PC-9 (cell line): ENCODE data around the gene SLC22A15. TPM values are rescaled to one million over a fixed set of nuclear protein-coding genes. Genes with fewer than 3 reads are reported as not detected.

Source experiments
- BruUV-seq: library from RNA; stranded (reverse); fragments of 400-500 nt; replicated peaks from 2 replicates; lab custom pipeline; 2021; lab: Mats Ljungman, UMichigan
- CTCF ChIA-PET: fragments of 300-600 bp; sonication (Branson Sonifier 250); formaldehyde crosslinking; loops from one replicate; lab custom pipeline; 2022; ENCODE audit warnings: antibody characterized with exemption; lab: Charles Lee
- POLR2A ChIA-PET: fragments of 300-600 bp; sonication (Branson Sonifier 250); formaldehyde crosslinking; loops from one replicate; lab custom pipeline; 2022; ENCODE audit warnings: antibody characterized with exemption; ENCODE audit not compliant: unreplicated experiment; lab: Charles Lee
- DNase-seq, 2 experiments: peaks; one replicate each; pipeline versions ENCODE4 v3.0.0 to v3.0.0-alpha.2; 2015 to 2022; ENCODE audit warnings: mixed read lengths in 1 of 2
- H2AFZ ChIP-seq: fragments of 200-600 bp; sonication (generic); 2 replicates; pipeline ENCODE4 v1.8.1; 2017; ENCODE audit warnings: antibody characterized with exemption
- H3F3A ChIP-seq: fragments of 200-600 bp; sonication (generic); 2 replicates; pipeline ENCODE4 v1.8.1; 2017; ENCODE audit warnings: antibody characterized with exemption, mild to moderate bottlenecking, low read depth; ENCODE audit not compliant: insufficient read depth
- H3K27ac ChIP-seq: fragments of 200-600 bp; sonication (generic); 2 replicates; pipeline ENCODE4 v1.6.1; 2016; ENCODE audit warnings: mixed run types
- H3K27me3 ChIP-seq: fragments of 200-600 bp; sonication (generic); 2 replicates; pipeline ENCODE4 v1.6.1; 2016; ENCODE audit warnings: low read depth, mixed run types; ENCODE audit not compliant: insufficient read depth
- H3K36me3 ChIP-seq: fragments of 200-600 bp; sonication (generic); 2 replicates; pipeline ENCODE4 v1.6.1; 2016; ENCODE audit warnings: low read depth, mixed run types
- H3K4me1 ChIP-seq: fragments of 200-600 bp; sonication (generic); replicated peaks from 2 replicates; pipeline ENCODE4 v1.6.1; 2016; ENCODE audit warnings: mixed run types; ENCODE audit not compliant: insufficient read depth
- H3K4me2 ChIP-seq: fragments of 200-600 bp; sonication (generic); 2 replicates; pipeline ENCODE4 v1.6.1; 2017; ENCODE audit warnings: mixed run types
- H3K4me3 ChIP-seq: fragments of 200-600 bp; sonication (generic); 2 replicates; pipeline ENCODE4 v1.6.1; 2016; ENCODE audit warnings: mixed run types
- H3K79me2 ChIP-seq: fragments of 200-600 bp; sonication (generic); 2 replicates; pipeline ENCODE4 v1.6.1; 2017; ENCODE audit warnings: low read depth, mixed run types
- H3K9me2 ChIP-seq: fragments of 200-600 bp; sonication (generic); 2 replicates; pipeline ENCODE4 v1.8.1; 2017; ENCODE audit warnings: mild to moderate bottlenecking; ENCODE audit not compliant: insufficient read depth
- H3K9me3 ChIP-seq: fragments of 200-600 bp; sonication (generic); 2 replicates; pipeline ENCODE4 v1.8.1; 2016; ENCODE audit warnings: low read depth; ENCODE audit not compliant: insufficient read depth
- H4K20me1 ChIP-seq: fragments of 200-600 bp; sonication (generic); 2 replicates; pipeline ENCODE4 v1.8.1; 2017; ENCODE audit not compliant: insufficient read depth
- EZH2 ChIP-seq: fragments of 200-600 bp; sonication (generic); IDR thresholded peaks from 2 replicates; pipeline ENCODE4 v1.8.0; 2017; ENCODE audit warnings: antibody characterized with exemption, low read depth
- intact Hi-C: fragments of 100-400 bp; cut with micrococcal nuclease; formaldehyde crosslinking; loops from one replicate; pipeline ENCODE4 v1.10.0; 2022; ENCODE audit not compliant: unreplicated experiment
- total RNA-seq: library from RNA; stranded (reverse); gene quantifications from 2 replicates; pipeline ENCODE4 v1.2.3, GENCODE V29; 2021
- TF ChIP-seq, protein P1 (sequence below): fragments of 200-600 bp; sonication (generic); conservative IDR thresholded peaks from 2 replicates; pipeline ENCODE4 v1.6.1; 2017; ENCODE audit warnings: mixed run types, antibody characterized with exemption, mild to moderate bottlenecking, moderate library complexity

The SLC22A15 gene
- total RNA-seq, 1 experiment from 2014 or later = 1.8 TPM

DNA sequence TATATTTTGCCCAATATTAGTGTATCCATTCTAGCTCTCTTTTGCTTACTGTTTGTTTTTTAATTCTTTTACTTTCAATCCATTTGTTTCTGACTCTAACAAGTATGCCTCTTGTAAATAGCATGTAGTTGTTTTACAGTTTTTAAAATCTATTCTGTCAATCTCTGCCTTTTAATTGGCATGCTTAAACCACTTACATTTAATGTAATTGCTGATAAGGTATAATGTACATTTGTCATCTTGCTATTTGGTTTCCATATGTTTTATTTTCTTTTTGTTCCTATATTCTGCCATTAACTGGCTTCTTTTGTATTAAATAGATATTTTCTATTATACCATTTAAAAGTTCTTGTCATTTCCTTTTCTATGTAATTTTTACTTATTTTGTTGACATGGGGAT, 118.7 kb downstream of the SLC22A15 start:
- Histone ChIP-seq H3K4me3 (no peak overlapping the region), H3K27me3 (no peaks in the 10 kb centered on the region), H3K36me3 (no peaks in the 10 kb centered on the region), H3F3A (peaks cover 15% of the 10 kb centered on the region), H3K4me2 (no peak overlapping the region), H3K27ac (no peak overlapping the region), H2AFZ (no peak overlapping the region), H3K4me1 (peaks cover 28% of the 10 kb centered on the region), H3K9me3 (peaks cover 9% of the 10 kb centered on the region), H4K20me1 (no peaks in the 10 kb centered on the region), H3K9me2 (no peaks in the 10 kb centered on the region), H3K79me2 (no peaks in the 10 kb centered on the region)
- POLR2A ChIA-PET = no interaction called here
- DNase-seq = no peak
- intact Hi-C loops = no loop called here
- BruUV-seq = no TSS peak
- no peak for TF ChIP-seq EZH2
- TF ChIP-seq, protein P1, sequence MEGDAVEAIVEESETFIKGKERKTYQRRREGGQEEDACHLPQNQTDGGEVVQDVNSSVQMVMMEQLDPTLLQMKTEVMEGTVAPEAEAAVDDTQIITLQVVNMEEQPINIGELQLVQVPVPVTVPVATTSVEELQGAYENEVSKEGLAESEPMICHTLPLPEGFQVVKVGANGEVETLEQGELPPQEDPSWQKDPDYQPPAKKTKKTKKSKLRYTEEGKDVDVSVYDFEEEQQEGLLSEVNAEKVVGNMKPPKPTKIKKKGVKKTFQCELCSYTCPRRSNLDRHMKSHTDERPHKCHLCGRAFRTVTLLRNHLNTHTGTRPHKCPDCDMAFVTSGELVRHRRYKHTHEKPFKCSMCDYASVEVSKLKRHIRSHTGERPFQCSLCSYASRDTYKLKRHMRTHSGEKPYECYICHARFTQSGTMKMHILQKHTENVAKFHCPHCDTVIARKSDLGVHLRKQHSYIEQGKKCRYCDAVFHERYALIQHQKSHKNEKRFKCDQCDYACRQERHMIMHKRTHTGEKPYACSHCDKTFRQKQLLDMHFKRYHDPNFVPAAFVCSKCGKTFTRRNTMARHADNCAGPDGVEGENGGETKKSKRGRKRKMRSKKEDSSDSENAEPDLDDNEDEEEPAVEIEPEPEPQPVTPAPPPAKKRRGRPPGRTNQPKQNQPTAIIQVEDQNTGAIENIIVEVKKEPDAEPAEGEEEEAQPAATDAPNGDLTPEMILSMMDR = no peak
- CTCF ChIA-PET = no interaction called here

DNA sequence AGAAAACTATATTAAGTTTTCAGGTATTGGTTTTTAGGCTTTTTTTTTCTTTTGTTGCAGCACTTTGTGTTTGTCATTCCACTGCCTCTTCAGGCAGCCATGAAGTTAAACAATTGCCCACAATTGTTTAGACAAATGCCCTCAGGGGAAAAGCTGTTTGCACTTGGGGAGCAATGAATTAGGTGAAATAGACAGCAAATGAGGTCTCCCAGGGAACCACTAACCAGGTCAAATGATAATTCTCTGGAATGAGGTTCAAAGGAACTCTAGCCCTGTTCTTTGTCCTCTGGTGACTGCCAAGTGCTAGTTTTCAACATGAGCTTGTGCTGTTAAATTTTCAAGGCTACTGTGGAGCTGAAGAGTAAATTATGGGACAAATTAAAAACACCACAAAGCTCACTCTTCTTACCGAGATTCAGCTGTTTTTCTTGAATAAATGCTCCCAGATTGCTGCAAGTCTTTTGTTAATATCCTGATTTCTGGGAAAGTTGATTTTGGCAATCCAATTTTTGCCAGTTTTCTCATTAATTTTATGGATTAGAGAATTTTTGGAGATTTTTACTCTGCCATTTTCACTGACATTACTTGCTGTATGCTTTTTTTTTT, 119.8 kb downstream of the SLC22A15 start:
- peaks cover 15% of the 10 kb centered on the region for H3F3A ChIP-seq
- ChIA-PET CTCF (no interaction called here), POLR2A (no interaction called here)
- H3K36me3 ChIP-seq = no peaks in the 10 kb centered on the region
- no peak overlapping the region for H3K4me2 ChIP-seq
- TF ChIP-seq, protein P1 = no peak
- TF ChIP-seq EZH2 = no peak
- H3K27me3 ChIP-seq = no peaks in the 10 kb centered on the region
- no peak overlapping the region for H3K27ac ChIP-seq
- no peak overlapping the region for H2AFZ ChIP-seq
- no peak overlapping the region for H3K4me3 ChIP-seq
- BruUV-seq = no TSS peak
- no peaks in the 10 kb centered on the region for H3K9me2 ChIP-seq
- intact Hi-C loops = no loop called here
- H3K4me1 ChIP-seq = peaks cover 28% of the 10 kb centered on the region
- H3K79me2 ChIP-seq = no peaks in the 10 kb centered on the region
- H4K20me1 ChIP-seq = no peaks in the 10 kb centered on the region
- H3K9me3 ChIP-seq = peaks cover 3% of the 10 kb centered on the region; the same call in 1 of the 2 replicates
- no peak for DNase-seq

DNA sequence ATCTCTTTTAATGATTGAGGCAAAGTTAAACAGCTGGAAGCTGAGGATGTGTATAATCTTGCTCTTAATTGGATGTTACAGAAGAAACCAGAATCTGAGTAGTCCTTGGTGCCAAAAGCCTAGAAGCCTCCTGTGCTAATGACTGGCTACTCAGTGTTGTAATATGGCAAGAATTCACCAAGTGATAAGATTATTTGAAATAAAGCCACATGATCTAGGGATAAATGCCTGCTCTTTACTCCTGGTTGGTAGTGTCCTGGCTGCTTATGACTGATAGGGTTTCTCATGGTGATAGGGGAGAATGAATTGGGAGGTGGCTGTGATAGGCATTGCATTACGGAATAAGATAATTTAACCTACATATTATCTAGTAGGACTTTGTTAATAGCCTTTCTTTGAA, 121.3 kb downstream of the SLC22A15 start:
- no peaks in the 10 kb centered on the region for H3K36me3 ChIP-seq
- H3K27ac ChIP-seq = no peak overlapping the region
- H3K27me3 ChIP-seq = no peaks in the 10 kb centered on the region
- BruUV-seq = no TSS peak
- TF ChIP-seq EZH2 = no peak
- TF ChIP-seq, protein P1 = no peak
- peaks cover 3% of the 10 kb centered on the region; the same call in 1 of the 2 replicates for H3K9me3 ChIP-seq
- intact Hi-C loops = no loop called here
- no peaks in the 10 kb centered on the region for H4K20me1 ChIP-seq
- peaks cover 12% of the 10 kb centered on the region for H3F3A ChIP-seq
- ChIA-PET CTCF (no interaction called here), POLR2A (no interaction called here)
- H3K9me2 ChIP-seq = no peaks in the 10 kb centered on the region
- no peak for DNase-seq
- no peak overlapping the region for H3K4me3 ChIP-seq
- no peak overlapping the region for H3K4me2 ChIP-seq
- H3K4me1 ChIP-seq = peaks cover 17% of the 10 kb centered on the region
- no peak overlapping the region for H2AFZ ChIP-seq
- no peaks in the 10 kb centered on the region for H3K79me2 ChIP-seq
